Mucosa of gallbladder (tissue), 1 donor: ENCODE data around the gene GLIPR1L2. TPM values are rescaled to one million over a fixed set of nuclear protein-coding genes. Genes with fewer than 3 reads are reported as not detected.
"Not testable (repeated sequence)": the region's sequence is repeated elsewhere in the genome, so short reads cannot be mapped to it uniquely, and the experiment has no call there.

Experiments
- DNase-seq: peaks from one replicate; pipeline ENCODE4 v3.0.0-alpha.2; 2020; ENCODE audit warnings: low spot score
- total RNA-seq: library from RNA; stranded (reverse); gene quantifications from one replicate; pipeline ENCODE4 v1.2.1, GENCODE V29; 2021
- donor health status: DM: no; HTN: no; CAD: no.

The GLIPR1L2 gene
- 0.78 TPM for total RNA-seq

- peak; percentile 97 for DNase-seq
Observed at GRCh38 chr12:75390899-75391538, at the start of gene GLIPR1L2. Gene GLIPR1L2, plus strand, starts transcription at chr12:75391089. Its CDS starts 28 bp downstream, at chr12:75391117.

- DNase-seq, result no peak
Observed at GRCh38 chr12:75341873-75342272, 49.0 kb upstream of the GLIPR1L2 start.

- DNase-seq, result no peak
Observed at GRCh38 chr12:75345531-75345930, 45.4 kb upstream of the GLIPR1L2 start.

GRCh38 chr12:75346215-75346614 is 44.7 kb upstream of the GLIPR1L2 start:
- DNase-seq, result not testable (repeated sequence)

- no peak for DNase-seq
Observed at GRCh38 chr12:75349946-75350345, 40.9 kb upstream of the GLIPR1L2 start.

GRCh38 chr12:75350413-75350812 is 40.5 kb upstream of the GLIPR1L2 start:
- DNase-seq, result no peak

- no peak for DNase-seq
Observed at GRCh38 chr12:75354011-75354410, 36.9 kb upstream of the GLIPR1L2 start.

GRCh38 chr12:75360920-75361319 is 30.0 kb upstream of the GLIPR1L2 start:
- no peak for DNase-seq

GRCh38 chr12:75361408-75361807 is 29.5 kb upstream of the GLIPR1L2 start:
- DNase-seq, result no peak

- no peak for DNase-seq
Observed at GRCh38 chr12:75364919-75365318, 26.0 kb upstream of the GLIPR1L2 start.

GRCh38 chr12:75366629-75367028 is 24.3 kb upstream of the GLIPR1L2 start:
- DNase-seq, result no peak

- DNase-seq, result no peak
Observed at GRCh38 chr12:75374971-75375370, 15.9 kb upstream of the GLIPR1L2 start.

- DNase-seq, result no peak
Observed at GRCh38 chr12:75378354-75378753, 12.5 kb upstream of the GLIPR1L2 start.

GRCh38 chr12:75389061-75389460 is 1.8 kb upstream of the GLIPR1L2 start:
- no peak for DNase-seq

- no peak for DNase-seq
Observed at GRCh38 chr12:75389706-75390105, 1.2 kb upstream of the GLIPR1L2 start.

- DNase-seq, result no peak
Observed at GRCh38 chr12:75390156-75390898, 562 bp upstream of the GLIPR1L2 start.

GRCh38 chr12:75404231-75404630 is 13.3 kb downstream of the GLIPR1L2 start:
- DNase-seq, result no peak

- no peak for DNase-seq
Observed at GRCh38 chr12:75407683-75408082, 16.8 kb downstream of the GLIPR1L2 start.

GRCh38 chr12:75409830-75410229 is 18.9 kb downstream of the GLIPR1L2 start:
- DNase-seq, result no peak

GRCh38 chr12:75414671-75415070 is 23.8 kb downstream of the GLIPR1L2 start:
- DNase-seq, result no peak

GRCh38 chr12:75419841-75420240 is 29.0 kb downstream of the GLIPR1L2 start:
- DNase-seq, result no peak

- no peak for DNase-seq
Observed at GRCh38 chr12:75427491-75427890, 36.6 kb downstream of the GLIPR1L2 start.

- DNase-seq, result no peak
Observed at GRCh38 chr12:75428767-75429166, 37.9 kb downstream of the GLIPR1L2 start.
